Activated CD4-positive, alpha-beta T cell treated with anti-CD3 and anti-CD28 coated beads for 24 hours (primary cell): ENCODE data around the gene EXOC2.
A peak's percentile ranks its signal among the peaks of the same experiment; 100 is the strongest.
"Not testable (repeated sequence)": the region's sequence is repeated elsewhere in the genome, so short reads cannot be mapped to it uniquely, and the experiment has no call there.

Experiments
- DNase-seq, 2 donors: peaks; one replicate each; pipeline ENCODE4 v3.0.0-alpha.2; 2020; ENCODE audit warnings: low read depth in 2 of 2

The EXOC2 gene

GRCh38 chr6:710601-711571, 17.9 kb upstream of the EXOC2 start:
- peak; percentile 24 to 32 for DNase-seq

GRCh38 chr6:709471-710056, 16.6 kb upstream of the EXOC2 start:
- DNase-seq, result no peak

- DNase-seq, result no peak
Measured at GRCh38 chr6:708237-708598, 15.3 kb upstream of the EXOC2 start.

GRCh38 chr6:707576-708236, 14.8 kb upstream of the EXOC2 start:
- no peak for DNase-seq

GRCh38 chr6:706819-707381, 14.0 kb upstream of the EXOC2 start:
- DNase-seq, result no peak

- no peak for DNase-seq
Measured at GRCh38 chr6:706146-706545, 13.2 kb upstream of the EXOC2 start.

- no peak for DNase-seq
Measured at GRCh38 chr6:705047-705446, 12.1 kb upstream of the EXOC2 start.

GRCh38 chr6:704046-704445, 11.1 kb upstream of the EXOC2 start:
- DNase-seq, result no peak

GRCh38 chr6:703552-703951, 10.6 kb upstream of the EXOC2 start:
- DNase-seq, result no peak

- no peak for DNase-seq
Measured at GRCh38 chr6:701700-702479, 9.0 kb upstream of the EXOC2 start.

GRCh38 chr6:701215-701614, 8.3 kb upstream of the EXOC2 start:
- no peak for DNase-seq

- DNase-seq, result no peak
Measured at GRCh38 chr6:700490-700889, 7.6 kb upstream of the EXOC2 start.

- no peak for DNase-seq
Measured at GRCh38 chr6:699319-699718, 6.4 kb upstream of the EXOC2 start.

GRCh38 chr6:694431-695126, 1.6 kb upstream of the EXOC2 start:
- DNase-seq, result not testable (repeated sequence)

- no peak for DNase-seq
Measured at GRCh38 chr6:693723-694009, 727 bp upstream of the EXOC2 start.

GRCh38 chr6:692356-692851, 535 bp downstream of the EXOC2 start:
- peak; percentile 58 to 65 for DNase-seq

- no peak for DNase-seq
Measured at GRCh38 chr6:689223-689622, 3.7 kb downstream of the EXOC2 start.

- DNase-seq, result no peak
Measured at GRCh38 chr6:686497-686896, 6.4 kb downstream of the EXOC2 start.

GRCh38 chr6:684831-685636, 7.9 kb downstream of the EXOC2 start:
- peak in 1 of 2 donors; percentile 28 for DNase-seq

GRCh38 chr6:683742-684440, 9.0 kb downstream of the EXOC2 start:
- no peak for DNase-seq
